ENCODE data around the gene CDH13. TPM values are rescaled to one million over a fixed set of nuclear protein-coding genes. Genes with fewer than 3 reads are reported as not detected.

The CDH13 gene
- total RNA-seq, 1 experiment from 2014 or later = 0.80 TPM

DNA sequence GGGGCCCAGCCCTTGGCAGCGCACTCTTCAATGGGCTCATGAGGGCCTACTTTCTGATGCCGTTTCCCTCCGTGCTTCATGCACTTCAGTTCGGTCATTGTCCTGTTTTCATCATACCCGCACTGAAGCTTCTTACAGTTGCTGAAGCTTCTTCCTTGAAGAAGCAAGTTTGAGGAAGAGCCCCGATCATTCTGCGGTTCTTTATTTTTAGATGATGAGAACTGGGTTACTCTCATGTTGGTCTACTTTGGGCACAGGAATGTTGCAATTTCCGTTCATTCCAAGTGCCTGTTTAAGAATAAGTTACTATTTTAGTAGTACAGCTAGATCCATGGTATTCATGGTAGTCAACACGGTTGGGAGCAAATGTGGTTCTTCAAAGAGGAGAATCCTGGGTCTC, 593.3 kb downstream of the CDH13 start:
- Histone ChIP-seq H3K4me3 (ENCODE audit: insufficient read depth, low read depth, low read length) (no peak overlapping the region), H3K27me3 (ENCODE audit: control insufficient read depth, insufficient read depth, low read length) (no peaks in the 10 kb centered on the region), H3K36me3 (replicated peaks; ENCODE audit: control insufficient read depth, insufficient read depth, low read length) (no peaks in the 10 kb centered on the region)
- DNase-seq = no peak

DNA sequence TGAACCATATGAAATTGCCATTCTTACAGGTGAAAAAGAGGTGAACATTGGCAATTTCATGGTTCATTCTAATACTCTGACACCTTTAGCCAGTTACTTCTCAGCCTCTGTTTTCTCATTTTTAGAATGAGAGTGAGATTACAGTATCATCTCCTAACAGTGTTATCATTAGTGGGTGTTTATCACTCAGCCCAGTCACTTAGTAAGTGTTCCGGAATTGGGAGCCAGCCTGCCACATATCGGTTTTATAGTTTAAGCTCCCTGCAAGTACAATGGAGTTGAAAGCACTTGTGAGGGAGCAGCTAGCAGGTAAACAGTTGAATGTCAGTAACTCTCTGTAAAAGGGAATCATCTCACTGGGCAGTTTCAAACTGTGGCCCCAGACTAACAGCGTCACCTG, 597.9 kb downstream of the CDH13 start:
- DNase-seq = no peak
- Histone ChIP-seq H3K27me3 (ENCODE audit: control insufficient read depth, insufficient read depth, low read length) (no peaks in the 10 kb centered on the region), H3K4me3 (ENCODE audit: insufficient read depth, low read depth, low read length) (no peak overlapping the region), H3K36me3 (replicated peaks; ENCODE audit: control insufficient read depth, insufficient read depth, low read length) (no peaks in the 10 kb centered on the region)

DNA sequence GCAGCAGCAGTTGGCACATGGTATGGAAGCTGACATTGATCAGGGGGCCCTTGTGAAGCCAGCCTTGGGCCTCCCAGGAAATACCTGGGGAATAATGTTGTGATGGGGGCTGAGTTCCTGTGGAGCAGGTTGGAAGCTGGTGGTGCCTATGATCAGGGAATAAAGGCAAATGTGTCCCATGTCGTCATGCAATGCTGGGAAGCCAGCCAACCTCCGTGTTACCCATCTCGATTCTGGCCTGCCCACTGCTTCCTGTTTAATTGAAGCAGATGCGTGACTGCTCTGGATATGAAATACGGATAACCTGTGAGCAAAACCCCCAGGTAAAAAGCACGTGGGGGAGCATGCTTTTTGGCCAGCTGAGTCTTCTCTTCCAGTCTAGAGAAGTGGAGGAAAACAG, 600.6 kb downstream of the CDH13 start:
- no peak for DNase-seq
- no peaks in the 10 kb centered on the region for H3K27me3 ChIP-seq (ENCODE audit: control insufficient read depth, insufficient read depth, low read length)
- H3K4me3 ChIP-seq (ENCODE audit: insufficient read depth, low read depth, low read length) = no peak overlapping the region
- H3K36me3 ChIP-seq (replicated peaks; ENCODE audit: control insufficient read depth, insufficient read depth, low read length) = no peaks in the 10 kb centered on the region

DNA sequence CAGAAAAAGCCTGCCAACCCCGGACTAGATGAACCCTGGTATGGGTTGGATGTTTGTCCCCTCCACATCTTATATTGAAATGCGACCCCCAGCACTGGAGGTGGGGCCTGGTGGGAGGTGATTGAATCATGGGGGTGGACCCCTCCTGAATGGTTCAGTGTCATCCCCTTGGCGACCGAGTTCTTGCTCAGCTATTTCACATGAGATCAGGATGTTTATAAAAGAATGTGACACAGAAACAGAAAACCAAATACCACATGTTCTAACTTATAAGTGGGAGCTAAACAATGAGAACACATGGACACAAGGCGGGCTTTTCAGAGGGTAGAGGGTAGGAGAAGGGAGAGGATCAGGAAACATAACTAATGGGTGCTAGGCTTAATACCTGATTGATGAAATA, 605.0 kb downstream of the CDH13 start:
- no peak overlapping the region for H3K4me3 ChIP-seq (ENCODE audit: insufficient read depth, low read depth, low read length)
- no peak for DNase-seq
- no peaks in the 10 kb centered on the region for H3K36me3 ChIP-seq (replicated peaks; ENCODE audit: control insufficient read depth, insufficient read depth, low read length)
- H3K27me3 ChIP-seq (ENCODE audit: control insufficient read depth, insufficient read depth, low read length) = no peaks in the 10 kb centered on the region

DNA sequence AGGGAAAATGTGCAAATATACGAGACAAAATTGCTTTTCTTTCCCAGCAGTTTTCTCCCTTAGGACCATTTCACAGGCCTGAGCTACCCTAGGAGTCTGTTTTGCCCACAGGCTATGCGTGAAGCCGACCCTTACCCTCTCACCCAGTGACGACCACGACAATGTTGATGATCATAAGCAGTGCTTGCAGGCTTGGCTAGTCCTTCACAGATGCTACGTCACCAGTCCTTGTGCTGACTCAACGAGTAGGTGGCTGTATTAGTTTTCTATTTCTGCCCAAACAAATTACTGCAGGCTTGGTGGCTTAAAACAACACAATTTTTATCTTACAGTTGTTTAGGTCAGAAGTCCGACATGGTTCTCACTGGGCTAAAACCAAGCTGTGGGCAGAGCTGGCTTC, 606.4 kb downstream of the CDH13 start:
- H3K4me3 ChIP-seq (ENCODE audit: insufficient read depth, low read depth, low read length) = no peak overlapping the region
- no peaks in the 10 kb centered on the region for H3K36me3 ChIP-seq (replicated peaks; ENCODE audit: control insufficient read depth, insufficient read depth, low read length)
- DNase-seq = no peak
- H3K27me3 ChIP-seq (ENCODE audit: control insufficient read depth, insufficient read depth, low read length) = no peaks in the 10 kb centered on the region

DNA sequence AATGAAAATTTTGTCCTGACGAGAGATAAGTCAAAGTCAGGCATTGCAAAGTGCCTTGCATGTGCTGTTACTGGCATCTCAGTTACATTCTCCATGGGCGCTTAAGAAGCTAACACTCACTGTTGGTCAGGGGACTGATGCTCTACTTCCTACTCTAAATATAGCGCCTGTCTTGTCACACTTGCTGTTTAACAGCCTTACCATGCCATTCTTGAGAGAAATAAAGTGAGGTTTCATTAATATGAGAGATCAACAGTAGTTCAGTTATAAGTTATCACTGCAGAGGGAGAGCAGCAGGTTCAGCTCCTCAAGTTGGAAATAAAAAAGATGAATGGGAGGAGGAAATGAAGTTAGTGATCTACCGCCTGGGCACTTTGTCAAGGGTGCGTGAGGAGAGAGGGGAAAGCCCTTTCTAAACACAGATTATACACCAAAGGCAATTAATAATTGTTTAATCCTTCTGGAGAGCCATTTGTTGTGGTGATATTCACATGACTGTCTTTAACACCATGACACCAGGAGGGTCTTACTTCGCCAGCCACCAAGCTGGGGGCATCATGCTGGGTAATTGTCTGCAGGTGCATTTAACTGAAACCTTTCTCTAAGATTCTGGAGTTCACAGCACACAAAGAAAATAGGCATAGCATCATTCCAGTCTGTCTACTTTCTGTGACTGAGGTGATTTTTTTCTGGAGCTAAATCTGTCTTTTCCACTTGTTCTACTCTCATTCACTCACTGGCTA, 612.4 kb downstream of the CDH13 start:
- Histone ChIP-seq H3K27me3 (ENCODE audit: control insufficient read depth, insufficient read depth, low read length) (no peaks in the 10 kb centered on the region), H3K36me3 (replicated peaks; ENCODE audit: control insufficient read depth, insufficient read depth, low read length) (no peaks in the 10 kb centered on the region), H3K4me3 (ENCODE audit: insufficient read depth, low read depth, low read length) (no peak overlapping the region)
- no peak for DNase-seq

DNA sequence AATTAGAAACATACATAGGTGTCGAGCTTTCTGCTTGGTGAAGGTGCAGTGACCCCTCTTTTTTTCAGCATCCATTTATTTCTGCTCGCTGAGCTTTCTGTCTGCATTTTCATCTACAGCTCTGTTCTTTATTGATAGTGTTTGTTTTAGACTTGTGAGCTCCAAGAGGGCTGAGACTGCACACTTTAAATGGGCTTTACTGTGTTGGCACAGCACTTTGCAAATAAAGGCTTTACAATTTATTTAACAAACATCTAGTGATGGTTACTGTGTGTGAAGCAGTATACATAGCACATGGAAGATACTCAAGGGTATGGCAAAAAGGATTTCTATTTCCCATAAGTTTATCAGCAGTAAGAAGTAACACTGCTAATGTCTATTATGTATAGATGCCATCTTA, 617.3 kb downstream of the CDH13 start:
- no peak for DNase-seq
- Histone ChIP-seq H3K4me3 (ENCODE audit: insufficient read depth, low read depth, low read length) (no peak overlapping the region), H3K36me3 (replicated peaks; ENCODE audit: control insufficient read depth, insufficient read depth, low read length) (no peaks in the 10 kb centered on the region), H3K27me3 (ENCODE audit: control insufficient read depth, insufficient read depth, low read length) (no peaks in the 10 kb centered on the region)

DNA sequence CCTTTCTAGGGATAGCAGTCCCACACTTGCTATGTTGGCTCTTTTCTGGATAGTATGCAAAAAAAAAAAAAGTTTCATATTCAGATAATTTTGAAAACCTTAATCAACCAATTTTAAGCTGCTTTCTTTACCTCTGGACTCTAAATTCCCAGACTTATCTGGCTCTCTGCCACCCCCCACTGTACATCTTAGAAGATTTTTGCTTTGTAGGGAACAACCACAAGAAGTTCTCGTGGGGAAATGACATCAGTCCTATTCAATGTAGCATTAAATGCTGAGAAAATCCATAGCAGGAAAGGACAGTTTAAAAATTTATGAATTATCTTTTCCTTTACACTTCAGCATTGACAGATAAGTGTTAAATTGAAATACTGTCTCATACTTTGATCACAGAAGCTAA, 618.3 kb downstream of the CDH13 start:
- H3K27me3 ChIP-seq (ENCODE audit: control insufficient read depth, insufficient read depth, low read length) = no peaks in the 10 kb centered on the region
- no peaks in the 10 kb centered on the region for H3K36me3 ChIP-seq (replicated peaks; ENCODE audit: control insufficient read depth, insufficient read depth, low read length)
- DNase-seq = no peak
- no peak overlapping the region for H3K4me3 ChIP-seq (ENCODE audit: insufficient read depth, low read depth, low read length)

DNA sequence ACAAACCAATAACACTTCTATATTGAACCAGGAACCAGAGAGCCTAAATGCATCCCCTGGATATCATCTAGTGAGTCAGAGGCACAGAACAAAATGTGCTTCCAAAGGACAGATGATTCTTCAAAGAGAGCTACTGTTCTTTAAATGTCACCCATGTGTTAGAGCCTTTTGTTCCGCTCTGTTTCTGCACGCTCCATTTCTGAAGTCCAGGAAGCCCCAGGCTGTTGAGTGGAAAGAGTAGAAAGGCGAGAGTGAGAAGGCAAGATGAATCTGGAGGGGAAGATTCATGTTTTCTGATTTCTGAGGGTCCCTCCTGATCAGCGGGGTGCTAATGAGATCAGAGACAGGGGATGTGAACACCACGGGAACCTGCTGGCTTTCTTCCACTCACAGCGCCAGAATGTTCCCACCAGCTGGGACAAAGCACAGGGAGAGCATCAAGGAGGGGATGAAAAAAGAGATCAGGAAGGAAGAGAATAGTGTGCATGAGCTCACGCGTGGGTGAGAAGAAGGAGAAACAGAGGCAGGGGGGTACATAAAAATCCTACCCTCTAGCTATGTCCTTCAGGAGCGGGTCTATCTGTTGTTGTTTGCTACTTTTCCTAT, 621.1 kb downstream of the CDH13 start:
- no peaks in the 10 kb centered on the region for H3K36me3 ChIP-seq (replicated peaks; ENCODE audit: control insufficient read depth, insufficient read depth, low read length)
- H3K27me3 ChIP-seq (ENCODE audit: control insufficient read depth, insufficient read depth, low read length) = no peaks in the 10 kb centered on the region
- H3K4me3 ChIP-seq (ENCODE audit: insufficient read depth, low read depth, low read length) = no peak overlapping the region
- no peak for DNase-seq

DNA sequence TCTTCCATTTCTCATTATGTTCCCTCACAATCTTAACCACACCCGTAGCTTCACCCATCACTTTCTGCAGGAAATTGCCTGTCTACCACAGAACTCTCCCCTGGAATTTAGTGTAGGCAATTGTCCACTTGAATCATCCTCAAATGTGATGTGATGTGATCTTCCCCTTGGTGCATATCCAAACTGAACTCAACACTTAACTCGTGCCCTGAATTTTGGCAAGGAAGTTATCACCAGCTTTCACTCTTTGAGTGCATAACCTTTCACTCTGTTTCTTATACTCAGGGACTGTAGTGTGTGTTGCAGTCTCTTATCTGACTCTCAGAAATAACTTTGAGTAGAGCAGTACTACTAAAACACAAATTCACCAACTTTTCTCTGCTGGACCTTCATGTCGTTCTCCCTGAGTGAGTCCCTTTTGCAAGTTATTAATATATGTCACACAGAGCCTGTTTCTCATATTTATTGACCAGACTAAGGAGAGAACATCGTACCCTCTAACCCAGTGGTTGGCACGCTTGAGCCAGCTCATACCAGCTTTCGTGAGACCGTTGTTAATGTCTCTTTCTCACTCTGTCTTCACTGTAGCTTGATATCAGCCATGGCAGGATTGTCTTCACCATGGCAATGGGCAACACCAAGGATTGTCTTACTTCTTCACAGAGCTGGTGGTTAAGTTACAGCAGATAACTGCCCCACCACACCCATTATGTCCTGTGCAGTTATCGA, 622.1 kb downstream of the CDH13 start:
- Histone ChIP-seq H3K4me3 (ENCODE audit: insufficient read depth, low read depth, low read length) (no peak overlapping the region), H3K36me3 (replicated peaks; ENCODE audit: control insufficient read depth, insufficient read depth, low read length) (no peaks in the 10 kb centered on the region), H3K27me3 (ENCODE audit: control insufficient read depth, insufficient read depth, low read length) (no peaks in the 10 kb centered on the region)
- no peak for DNase-seq

DNA sequence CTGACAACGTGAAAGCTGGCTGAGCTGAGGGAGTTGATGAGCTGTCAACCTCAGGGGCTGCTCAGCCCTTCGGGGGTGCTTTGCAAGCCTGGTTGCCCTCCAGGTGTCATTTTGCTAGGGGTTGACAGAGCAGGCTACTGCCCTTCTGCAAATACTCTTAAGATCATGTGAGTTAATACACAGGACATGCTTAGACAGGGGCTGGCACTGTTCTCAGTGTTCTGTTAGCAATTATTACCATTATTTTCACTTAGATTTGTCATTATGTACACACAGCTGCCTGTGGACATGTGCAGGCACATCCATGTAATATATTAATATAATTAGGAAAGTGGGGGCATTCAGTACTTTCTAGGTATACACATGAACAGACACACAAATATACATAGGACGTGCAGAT, 626.8 kb downstream of the CDH13 start:
- no peaks in the 10 kb centered on the region for H3K36me3 ChIP-seq (replicated peaks; ENCODE audit: control insufficient read depth, insufficient read depth, low read length)
- no peak for DNase-seq
- no peak overlapping the region for H3K4me3 ChIP-seq (ENCODE audit: insufficient read depth, low read depth, low read length)
- H3K27me3 ChIP-seq (ENCODE audit: control insufficient read depth, insufficient read depth, low read length) = no peaks in the 10 kb centered on the region

DNA sequence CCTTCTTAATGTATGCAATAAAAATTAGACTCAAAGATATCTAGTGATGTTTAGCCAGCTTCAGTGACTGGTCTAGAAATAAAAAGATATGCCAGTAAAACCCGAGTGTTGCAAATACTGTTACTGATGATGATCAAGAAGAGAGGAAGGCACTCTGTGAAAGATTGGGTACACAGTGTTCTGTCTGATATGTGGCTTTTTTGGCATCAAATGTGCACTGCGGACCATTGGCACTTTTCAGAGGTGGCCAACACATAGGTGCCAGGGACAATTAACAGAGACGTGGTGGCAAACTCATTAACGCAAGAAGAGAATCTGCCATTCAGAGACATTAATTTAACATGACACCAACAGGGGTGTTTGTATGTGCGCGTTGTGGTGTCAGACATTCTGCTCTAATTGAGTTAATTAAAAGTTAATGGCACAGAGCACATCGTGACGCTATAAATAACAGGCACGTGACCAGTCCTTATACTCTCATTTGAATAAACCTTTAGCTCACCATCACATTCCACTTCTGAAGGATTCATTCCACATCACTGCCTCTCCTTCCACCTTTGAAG, 631.7 kb downstream of the CDH13 start:
- Histone ChIP-seq H3K27me3 (ENCODE audit: control insufficient read depth, insufficient read depth, low read length) (no peaks in the 10 kb centered on the region), H3K36me3 (replicated peaks; ENCODE audit: control insufficient read depth, insufficient read depth, low read length) (no peaks in the 10 kb centered on the region), H3K4me3 (ENCODE audit: insufficient read depth, low read depth, low read length) (no peak overlapping the region)
- no peak for DNase-seq

DNA sequence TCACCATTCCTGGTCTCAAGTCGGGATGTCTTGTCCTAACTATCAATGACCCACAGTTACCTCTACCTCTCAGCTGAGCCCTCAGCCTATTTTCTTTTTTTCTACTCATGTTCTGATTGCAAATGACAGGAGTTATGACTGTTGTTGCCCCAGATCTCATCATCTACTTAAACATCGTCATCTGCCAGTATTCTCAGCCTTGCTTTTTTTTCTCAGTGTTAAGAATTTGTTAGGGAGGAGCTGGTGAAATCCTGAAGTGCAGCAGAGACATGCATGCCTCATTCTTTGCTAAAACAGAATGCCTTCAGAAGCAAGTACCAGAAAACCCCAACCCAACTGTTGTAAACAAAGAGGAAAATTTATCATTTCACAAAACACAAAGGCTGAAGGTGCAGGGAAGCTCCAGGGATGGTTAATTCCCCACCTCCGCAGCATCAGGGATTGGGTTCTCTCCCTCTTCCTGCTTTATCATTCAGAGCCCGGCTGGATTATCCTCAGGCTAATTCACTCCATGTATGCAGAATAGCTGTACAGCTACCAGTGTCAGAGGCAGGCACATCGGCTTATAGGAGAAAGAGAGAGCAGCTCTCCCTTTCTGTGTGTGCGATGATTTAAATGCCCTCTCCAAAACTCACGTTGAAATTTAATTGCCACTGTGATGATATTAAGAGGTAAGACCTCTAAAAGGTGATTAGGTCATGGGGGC, 640.2 kb downstream of the CDH13 start:
- Histone ChIP-seq H3K4me3 (ENCODE audit: insufficient read depth, low read depth, low read length) (no peak overlapping the region), H3K36me3 (replicated peaks; ENCODE audit: control insufficient read depth, insufficient read depth, low read length) (no peaks in the 10 kb centered on the region), H3K27me3 (ENCODE audit: control insufficient read depth, insufficient read depth, low read length) (no peaks in the 10 kb centered on the region)
- no peak for DNase-seq

DNA sequence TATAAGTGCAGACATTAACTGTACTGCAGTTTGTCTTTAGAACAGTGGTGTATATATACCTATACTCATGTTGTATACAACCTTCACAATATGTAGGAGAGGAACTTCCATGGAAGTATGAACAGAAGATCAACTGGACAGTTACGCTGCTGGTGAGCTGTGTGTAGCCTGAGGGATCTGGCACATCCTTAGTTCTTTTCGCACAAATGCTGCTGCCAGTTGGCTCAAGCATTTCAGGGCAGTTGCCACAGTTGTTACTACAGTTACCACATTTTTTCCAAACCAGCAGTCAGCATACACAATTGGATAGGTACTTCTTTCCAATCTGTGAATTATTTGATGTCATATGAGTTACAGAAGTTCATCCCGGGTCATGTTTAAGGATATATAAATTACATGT, 641.4 kb downstream of the CDH13 start:
- Histone ChIP-seq H3K36me3 (replicated peaks; ENCODE audit: control insufficient read depth, insufficient read depth, low read length) (no peaks in the 10 kb centered on the region), H3K27me3 (ENCODE audit: control insufficient read depth, insufficient read depth, low read length) (no peaks in the 10 kb centered on the region), H3K4me3 (ENCODE audit: insufficient read depth, low read depth, low read length) (no peak overlapping the region)
- no peak for DNase-seq
